ENCODE results near the gene CECR2.

Gene CECR2

GRCh38 chr22:17334059-17334458 is 35.2 kb upstream of the CECR2 start:
- DNase-seq (ENCODE audit: extremely low spot score), result no peak
- POLR2A ChIA-PET, result interaction anchor here (1.1 kb wide), 1 partner anchor 36 kb away, joined by 3 read pairs; no protein-coding TSS in a partner anchor
- TF ChIP-seq FOXM1 (IDR thresholded peaks at IDR 0.05; ENCODE audit: borderline replicate concordance), result no peak
- no peak for TF ChIP-seq PKNOX1 (IDR thresholded peaks at IDR 0.05)
- no peak for TF ChIP-seq CTBP1 (IDR thresholded peaks at IDR 0.05; ENCODE audit: borderline replicate concordance)
- TF ChIP-seq LEF1 (IDR thresholded peaks at IDR 0.05; ENCODE audit: borderline replicate concordance), result no peak
- TF ChIP-seq ELF4 (IDR thresholded peaks at IDR 0.05), result no peak
- no peak for TF ChIP-seq BHLHE40 (IDR thresholded peaks at IDR 0.05; ENCODE audit: borderline replicate concordance)
- no peak for TF ChIP-seq ARNT (IDR thresholded peaks at IDR 0.05)
- no peak for TF ChIP-seq FOXA1 (IDR thresholded peaks at IDR 0.05)
- TF ChIP-seq NFRKB (IDR thresholded peaks at IDR 0.05), result no peak
- TF ChIP-seq HDGF (IDR thresholded peaks at IDR 0.05; ENCODE audit: borderline replicate concordance), result no peak
- no peak for TF ChIP-seq L3MBTL2 (conservative IDR thresholded peaks at IDR 0.05)
- no peak for TF ChIP-seq ZNF384 (IDR thresholded peaks at IDR 0.05)
- TF ChIP-seq TARDBP (IDR thresholded peaks at IDR 0.05), result no peak
- no peak for TF ChIP-seq FOXK2 (IDR thresholded peaks at IDR 0.05)
- no peak for TF ChIP-seq SUZ12 (IDR thresholded peaks at IDR 0.05)
- TF ChIP-seq SP1 (IDR thresholded peaks at IDR 0.05), result no peak
- CTCF ChIA-PET, result no interaction called here

GRCh38 chr22:17334983-17335382 is 34.3 kb upstream of the CECR2 start:
- ChIA-PET POLR2A (no interaction called here), CTCF (no interaction called here)
- TF ChIP-seq FOXA1 (IDR thresholded peaks at IDR 0.05), result no peak
- no peak for TF ChIP-seq NFRKB (IDR thresholded peaks at IDR 0.05)
- TF ChIP-seq FOXM1 (IDR thresholded peaks at IDR 0.05; ENCODE audit: borderline replicate concordance), result no peak
- no peak for TF ChIP-seq TARDBP (IDR thresholded peaks at IDR 0.05)
- no peak for TF ChIP-seq SP1 (IDR thresholded peaks at IDR 0.05)
- TF ChIP-seq PKNOX1 (IDR thresholded peaks at IDR 0.05), result no peak
- DNase-seq (ENCODE audit: extremely low spot score), result no peak

GRCh38 chr22:17336061-17336460 is 33.2 kb upstream of the CECR2 start:
- TF ChIP-seq LEF1 (IDR thresholded peaks at IDR 0.05; ENCODE audit: borderline replicate concordance) (no peak), FOXA1 (IDR thresholded peaks at IDR 0.05) (no peak), CTBP1 (IDR thresholded peaks at IDR 0.05; ENCODE audit: borderline replicate concordance) (no peak), PKNOX1 (IDR thresholded peaks at IDR 0.05) (no peak), ZNF384 (IDR thresholded peaks at IDR 0.05) (no peak), ELF4 (IDR thresholded peaks at IDR 0.05) (no peak), ARNT (IDR thresholded peaks at IDR 0.05) (no peak), BHLHE40 (IDR thresholded peaks at IDR 0.05; ENCODE audit: borderline replicate concordance) (no peak), FOXK2 (IDR thresholded peaks at IDR 0.05) (no peak), L3MBTL2 (conservative IDR thresholded peaks at IDR 0.05) (no peak), NFRKB (IDR thresholded peaks at IDR 0.05) (no peak), SUZ12 (IDR thresholded peaks at IDR 0.05) (no peak), HDGF (IDR thresholded peaks at IDR 0.05; ENCODE audit: borderline replicate concordance) (no peak), TARDBP (IDR thresholded peaks at IDR 0.05) (no peak), SP1 (IDR thresholded peaks at IDR 0.05) (no peak)
- ChIA-PET POLR2A (no interaction called here), CTCF (no interaction called here)
- no peak for DNase-seq (ENCODE audit: extremely low spot score)

GRCh38 chr22:17337639-17338038 is 31.6 kb upstream of the CECR2 start:
- TF ChIP-seq ARNT (IDR thresholded peaks at IDR 0.05) (no peak), FOXA1 (IDR thresholded peaks at IDR 0.05) (no peak), ELF4 (IDR thresholded peaks at IDR 0.05) (no peak), TARDBP (IDR thresholded peaks at IDR 0.05) (no peak), FOXK2 (IDR thresholded peaks at IDR 0.05) (no peak), SP1 (IDR thresholded peaks at IDR 0.05) (no peak), PKNOX1 (IDR thresholded peaks at IDR 0.05) (no peak), LEF1 (IDR thresholded peaks at IDR 0.05; ENCODE audit: borderline replicate concordance) (no peak), BHLHE40 (IDR thresholded peaks at IDR 0.05; ENCODE audit: borderline replicate concordance) (no peak), SUZ12 (IDR thresholded peaks at IDR 0.05) (no peak), ZNF384 (IDR thresholded peaks at IDR 0.05) (no peak), L3MBTL2 (conservative IDR thresholded peaks at IDR 0.05) (no peak), NFRKB (IDR thresholded peaks at IDR 0.05) (no peak), HDGF (IDR thresholded peaks at IDR 0.05; ENCODE audit: borderline replicate concordance) (no peak), FOXM1 (IDR thresholded peaks at IDR 0.05; ENCODE audit: borderline replicate concordance) (no peak)
- CTCF ChIA-PET, result no interaction called here
- POLR2A ChIA-PET, result interaction anchor here (1.5 kb wide), 1 partner anchor 165 kb away, joined by 4 read pairs; no protein-coding TSS in a partner anchor
- no peak for DNase-seq (ENCODE audit: extremely low spot score)

GRCh38 chr22:17339095-17339693 is 30.1 kb upstream of the CECR2 start:
- TF ChIP-seq FOXM1 (IDR thresholded peaks at IDR 0.05; ENCODE audit: borderline replicate concordance), result no peak
- no peak for TF ChIP-seq ARNT (IDR thresholded peaks at IDR 0.05)
- TF ChIP-seq FOXA1 (IDR thresholded peaks at IDR 0.05), result no peak
- no peak for TF ChIP-seq ELF4 (IDR thresholded peaks at IDR 0.05)
- TF ChIP-seq ZNF384 (IDR thresholded peaks at IDR 0.05), result no peak
- no peak for TF ChIP-seq L3MBTL2 (conservative IDR thresholded peaks at IDR 0.05)
- no peak for TF ChIP-seq SUZ12 (IDR thresholded peaks at IDR 0.05)
- no peak for TF ChIP-seq LEF1 (IDR thresholded peaks at IDR 0.05; ENCODE audit: borderline replicate concordance)
- no peak for TF ChIP-seq FOXK2 (IDR thresholded peaks at IDR 0.05)
- TF ChIP-seq TARDBP (IDR thresholded peaks at IDR 0.05), result no peak
- no peak for DNase-seq (ENCODE audit: extremely low spot score)
- POLR2A ChIA-PET, result interaction anchor here (0.7 to 1.5 kb wide), 2 partner anchors 118 to 167 kb away, joined by 3 to 4 read pairs; no protein-coding TSS in a partner anchor
- CTCF ChIA-PET, result interaction anchor here (0.6 to 1.5 kb wide), 4 partner anchors 10 to 167 kb away, joined by 3 to 6 read pairs (median 6); no protein-coding TSS in a partner anchor
